ENCODE results near the gene TMEM178B.
"Not testable (repeated sequence)": the region's sequence is repeated elsewhere in the genome, so short reads cannot be mapped to it uniquely, and the experiment has no call there.

The TMEM178B gene

GRCh38 chr7:141161550-141162535 is 88.0 kb downstream of the TMEM178B start:
- DNase-seq (ENCODE audit: extremely low read depth, low read depth), result no peak
- no peak for TF ChIP-seq CTCF (IDR thresholded peaks at IDR 0.05; ENCODE audit: low read depth, low read length, missing control alignments)
- no peak overlapping the region for H3K4me3 ChIP-seq (replicated peaks; ENCODE audit: low read depth, low read length)

GRCh38 chr7:141165521-141165920 is 91.7 kb downstream of the TMEM178B start:
- DNase-seq (ENCODE audit: extremely low read depth, low read depth), result no peak
- TF ChIP-seq CTCF (IDR thresholded peaks at IDR 0.05; ENCODE audit: low read depth, low read length, missing control alignments), result no peak
- no peak overlapping the region for H3K4me3 ChIP-seq (replicated peaks; ENCODE audit: low read depth, low read length)

- DNase-seq (ENCODE audit: extremely low read depth, low read depth), result no peak
- no peak for TF ChIP-seq CTCF (IDR thresholded peaks at IDR 0.05; ENCODE audit: low read depth, low read length, missing control alignments)
- no peak overlapping the region for H3K4me3 ChIP-seq (replicated peaks; ENCODE audit: low read depth, low read length)
Observed at GRCh38 chr7:141166926-141167325, 93.1 kb downstream of the TMEM178B start.

DNA sequence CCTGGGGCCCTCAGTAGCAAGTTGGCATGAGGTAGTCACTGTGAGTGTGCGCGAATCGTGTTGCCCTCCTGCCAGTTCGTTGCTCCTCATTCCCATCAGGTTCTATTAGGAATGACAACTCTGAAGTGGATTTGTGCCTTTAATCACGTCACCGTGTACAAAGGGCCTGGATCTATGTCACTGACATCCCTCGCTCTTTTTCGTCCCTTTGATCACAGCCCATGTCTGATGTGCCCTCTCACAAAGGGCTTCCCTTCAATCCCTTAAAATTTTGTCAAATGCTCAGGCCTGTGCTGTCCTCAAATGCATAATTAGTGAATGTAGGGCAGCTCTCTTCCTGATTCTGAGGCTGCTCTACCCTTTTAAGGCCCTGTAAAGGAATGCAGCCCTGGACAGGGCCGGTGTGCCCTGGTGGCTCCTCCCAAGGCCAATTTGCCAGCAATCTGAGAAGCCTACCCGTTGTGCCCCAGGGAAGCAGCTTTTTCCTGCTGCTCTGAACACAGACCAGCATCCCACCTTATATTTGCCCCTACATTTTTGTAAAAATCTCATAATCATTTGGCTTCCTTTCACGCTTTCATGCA is 93.6 kb downstream of the TMEM178B start:
- DNase-seq (ENCODE audit: extremely low read depth, low read depth), result no peak
- no peak overlapping the region for H3K4me3 ChIP-seq (replicated peaks; ENCODE audit: low read depth, low read length)
- no peak for TF ChIP-seq CTCF (IDR thresholded peaks at IDR 0.05; ENCODE audit: low read depth, low read length, missing control alignments)

DNA sequence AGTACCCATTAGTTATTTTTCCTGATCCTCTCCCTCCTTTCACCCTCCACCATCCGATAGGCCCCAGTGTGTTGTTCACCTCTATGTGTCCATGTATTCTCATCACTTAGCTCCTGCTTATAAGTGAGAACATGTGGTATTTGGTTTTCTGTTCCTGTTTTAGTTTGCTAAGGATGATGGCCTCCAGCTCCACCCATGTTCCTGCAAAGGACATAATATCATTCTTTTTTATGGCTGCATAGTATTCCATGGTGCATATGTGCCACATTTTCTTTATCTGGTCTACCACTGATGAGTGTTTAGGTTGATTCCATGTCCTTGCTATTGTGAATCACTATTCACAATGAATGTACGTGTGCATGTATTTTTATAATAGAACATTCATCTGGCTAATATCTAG is 95.3 kb downstream of the TMEM178B start:
- not testable (repeated sequence) for H3K4me3 ChIP-seq (replicated peaks; ENCODE audit: low read depth, low read length); DNase-seq (ENCODE audit: extremely low read depth, low read depth)

GRCh38 chr7:141175728-141176127 is 101.9 kb downstream of the TMEM178B start:
- not testable (repeated sequence) for H3K4me3 ChIP-seq (replicated peaks; ENCODE audit: low read depth, low read length); DNase-seq (ENCODE audit: extremely low read depth, low read depth)

- not testable (repeated sequence) for DNase-seq (ENCODE audit: extremely low read depth, low read depth); H3K4me3 ChIP-seq (replicated peaks; ENCODE audit: low read depth, low read length)
Observed at GRCh38 chr7:141177120-141177519, 103.3 kb downstream of the TMEM178B start.

- TF ChIP-seq CTCF (IDR thresholded peaks at IDR 0.05; ENCODE audit: low read depth, low read length, missing control alignments), result no peak
- no peak overlapping the region for H3K4me3 ChIP-seq (replicated peaks; ENCODE audit: low read depth, low read length)
- DNase-seq (ENCODE audit: extremely low read depth, low read depth), result no peak
Observed at GRCh38 chr7:141178486-141179135, 104.7 kb downstream of the TMEM178B start.

All from HFF-Myc (cell line).